OCI-LY3 (cell line): ENCODE measurements around the gene CIP2A.

Experiments
- EZH2phosphoT487 ChIP-seq: fragments of 200-600 bp; shearing (Covaris generic); IDR thresholded peaks from 2 replicates; pipeline ENCODE4 v1.6.1; 2018; ENCODE audit warnings: antibody characterized with exemption, mixed run types, low read depth
- TF ChIP-seq, protein P1 (sequence below): fragments of 200-600, 300-600 bp; sonication (generic); IDR thresholded peaks from 2 replicates; pipeline ENCODE4 v1.5.1; 2014; ENCODE audit warnings: antibody characterized with exemption, low read length, low read depth

DNA sequence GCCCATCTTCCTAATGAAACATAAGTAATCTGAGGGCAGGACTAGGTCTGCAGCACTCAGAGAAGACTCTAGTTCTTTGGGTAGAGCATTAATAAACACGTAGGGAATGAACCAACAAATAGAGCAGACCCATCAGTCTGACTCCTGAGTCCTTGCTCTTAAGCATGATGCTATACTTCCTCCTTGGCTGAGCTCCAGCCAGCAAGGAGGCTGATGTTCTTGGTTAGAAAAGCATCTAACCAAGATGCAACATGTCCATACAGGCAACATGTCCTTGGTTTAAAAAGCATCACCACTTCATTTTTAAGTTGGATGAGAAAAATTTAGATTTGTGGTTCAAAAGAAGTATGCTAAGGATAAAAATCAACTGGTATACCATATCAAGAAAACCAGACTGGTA is 70.3 kb downstream of the CIP2A start:
- TF ChIP-seq, protein P1, sequence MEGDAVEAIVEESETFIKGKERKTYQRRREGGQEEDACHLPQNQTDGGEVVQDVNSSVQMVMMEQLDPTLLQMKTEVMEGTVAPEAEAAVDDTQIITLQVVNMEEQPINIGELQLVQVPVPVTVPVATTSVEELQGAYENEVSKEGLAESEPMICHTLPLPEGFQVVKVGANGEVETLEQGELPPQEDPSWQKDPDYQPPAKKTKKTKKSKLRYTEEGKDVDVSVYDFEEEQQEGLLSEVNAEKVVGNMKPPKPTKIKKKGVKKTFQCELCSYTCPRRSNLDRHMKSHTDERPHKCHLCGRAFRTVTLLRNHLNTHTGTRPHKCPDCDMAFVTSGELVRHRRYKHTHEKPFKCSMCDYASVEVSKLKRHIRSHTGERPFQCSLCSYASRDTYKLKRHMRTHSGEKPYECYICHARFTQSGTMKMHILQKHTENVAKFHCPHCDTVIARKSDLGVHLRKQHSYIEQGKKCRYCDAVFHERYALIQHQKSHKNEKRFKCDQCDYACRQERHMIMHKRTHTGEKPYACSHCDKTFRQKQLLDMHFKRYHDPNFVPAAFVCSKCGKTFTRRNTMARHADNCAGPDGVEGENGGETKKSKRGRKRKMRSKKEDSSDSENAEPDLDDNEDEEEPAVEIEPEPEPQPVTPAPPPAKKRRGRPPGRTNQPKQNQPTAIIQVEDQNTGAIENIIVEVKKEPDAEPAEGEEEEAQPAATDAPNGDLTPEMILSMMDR = no peak
- no peak for TF ChIP-seq EZH2phosphoT487
